Activated CD8-positive, alpha-beta memory T cell treated with anti-CD3 and anti-CD28 coated beads for 48 hours (primary cell): Measurements from ENCODE around the gene STIL.
"Not testable (repeated sequence)": the region's sequence is repeated elsewhere in the genome, so short reads cannot be mapped to it uniquely, and the experiment has no call there.

Experiments
- DNase-seq, 3 experiments: peaks; one replicate each; pipeline ENCODE4 v3.0.0-alpha.2; 2020; ENCODE audit warnings: low read depth in 2 of 3, low spot score in 2 of 3

Gene STIL

DNA sequence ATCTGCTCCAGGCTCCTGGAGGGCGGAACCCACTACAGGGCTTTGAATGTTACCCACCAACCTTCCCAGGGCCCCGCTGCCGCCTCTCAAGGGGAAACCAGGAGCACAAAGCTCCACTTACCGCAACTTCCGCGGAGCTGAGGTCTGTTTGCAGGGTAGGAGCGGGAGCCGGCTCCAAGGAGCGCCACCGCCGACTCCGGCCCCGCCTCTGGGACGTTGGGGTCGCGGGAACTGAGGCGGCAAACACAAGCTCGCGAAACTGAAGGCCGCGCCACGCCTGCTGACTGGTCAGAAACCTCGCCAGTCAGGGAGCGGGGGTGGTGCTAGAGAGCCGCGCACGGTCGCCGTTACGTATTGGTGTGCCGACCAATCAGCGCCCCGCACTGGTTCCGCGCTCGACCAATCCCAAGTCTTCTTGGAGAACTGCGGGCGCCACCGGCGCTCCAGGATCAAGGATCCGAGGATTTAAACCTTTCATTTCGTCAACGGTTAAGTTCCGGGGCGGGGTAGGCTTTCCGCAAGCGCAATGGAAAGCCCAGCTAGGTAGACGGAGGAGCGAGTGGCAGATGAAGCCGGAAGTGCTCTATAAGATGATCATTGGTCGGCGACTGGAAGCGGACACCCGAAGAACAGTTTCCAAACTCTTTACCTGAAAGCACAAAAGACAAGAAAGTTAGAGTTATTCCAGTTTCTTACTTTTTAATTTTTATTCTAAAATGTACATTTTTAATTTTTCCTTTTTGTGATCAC is at the start of gene STIL:
Gene STIL, minus strand, starts transcription at position 233 of the 750 bp plus-strand sequence. CDS start 3,828 bp downstream, outside the sequence.
- peak; percentile 84 to 96 (median 95) for DNase-seq

DNA sequence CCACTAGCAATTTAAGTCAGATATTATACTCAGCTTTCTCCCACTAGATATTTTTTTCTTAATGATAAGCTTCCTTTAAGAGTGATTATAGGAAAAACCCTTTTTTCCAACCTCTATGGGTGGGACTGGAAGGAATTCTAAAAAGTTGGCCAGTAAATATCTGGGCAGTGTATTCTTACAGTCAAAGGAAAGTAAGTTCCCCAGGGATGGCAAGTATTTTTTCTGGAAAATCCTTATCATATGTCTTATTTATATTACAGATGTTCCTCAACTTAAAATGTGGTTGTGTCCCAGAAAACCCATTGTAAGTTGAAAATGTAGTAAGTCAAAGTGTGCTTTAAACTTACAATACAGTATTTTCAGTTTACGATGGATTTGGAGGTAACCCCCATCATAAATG is 48.9 kb upstream of the STIL start:
- DNase-seq, result no peak

DNA sequence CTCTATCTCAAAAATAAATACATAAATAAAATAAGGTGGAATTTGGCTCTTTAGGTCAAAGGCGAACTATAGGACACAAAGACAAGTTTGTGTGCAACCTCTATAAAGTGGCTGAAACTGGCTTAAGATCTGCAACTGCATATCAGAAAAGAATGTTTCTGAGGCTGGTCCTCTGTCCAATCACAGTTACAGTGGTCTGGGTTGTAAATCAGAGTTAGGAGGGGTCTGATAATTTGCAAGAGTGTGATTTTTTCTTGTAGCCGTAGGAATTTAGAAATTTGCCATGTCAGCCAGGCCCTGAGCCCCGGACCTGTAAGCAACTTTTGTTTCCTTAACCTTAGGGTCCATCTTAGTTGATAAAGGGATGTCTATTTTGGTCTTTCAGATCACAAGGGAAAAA is 47.4 kb upstream of the STIL start:
- no peak for DNase-seq

DNA sequence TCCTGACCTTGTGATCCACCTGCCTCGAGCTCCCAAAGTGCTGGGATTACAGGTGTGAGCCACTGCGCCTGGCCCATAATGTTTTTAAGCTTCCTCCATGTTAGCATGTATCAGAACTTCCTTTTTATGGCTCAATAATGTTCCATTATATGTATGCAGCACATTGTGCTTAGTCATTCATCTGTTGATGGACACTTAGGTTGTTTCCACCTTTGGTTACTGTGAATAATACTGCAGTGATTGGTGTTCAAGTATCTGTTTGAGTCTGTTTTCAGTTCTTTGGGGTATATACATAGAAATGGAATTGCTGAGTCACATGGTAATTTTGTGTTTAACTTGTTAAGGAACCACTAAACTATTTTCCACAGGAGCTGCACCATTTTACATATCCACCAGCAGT is 37.4 kb upstream of the STIL start:
- no peak for DNase-seq

GRCh38 chr1:47348246-47348645 is 34.3 kb upstream of the STIL start:
- DNase-seq, result no peak

- DNase-seq, result no peak
Observed at GRCh38 chr1:47347735-47348134, 33.8 kb upstream of the STIL start.

- DNase-seq, result not testable (repeated sequence)
Observed at GRCh38 chr1:47346979-47347378, 33.0 kb upstream of the STIL start.

DNA sequence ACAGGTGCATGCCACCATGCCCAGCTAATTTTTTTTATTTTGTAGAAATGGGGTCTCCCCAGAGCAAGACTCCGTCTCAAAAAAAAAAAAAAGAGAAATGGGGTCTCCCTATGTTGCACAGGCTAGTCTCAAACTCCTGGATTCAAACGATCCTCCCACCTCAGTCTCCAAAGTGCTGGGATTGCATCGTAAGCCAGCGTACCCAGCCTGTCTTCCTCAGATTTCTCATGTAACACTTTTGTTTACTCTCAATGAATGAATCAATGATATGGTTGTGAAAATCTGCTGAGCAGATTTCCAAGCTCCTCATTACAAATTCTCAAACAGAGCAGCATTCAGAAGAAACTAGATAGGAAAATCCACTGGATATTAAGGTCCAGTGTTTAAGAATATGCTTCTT is 26.3 kb upstream of the STIL start:
- no peak for DNase-seq

- DNase-seq, result no peak
Observed at GRCh38 chr1:47338249-47339077, 24.5 kb upstream of the STIL start.

DNA sequence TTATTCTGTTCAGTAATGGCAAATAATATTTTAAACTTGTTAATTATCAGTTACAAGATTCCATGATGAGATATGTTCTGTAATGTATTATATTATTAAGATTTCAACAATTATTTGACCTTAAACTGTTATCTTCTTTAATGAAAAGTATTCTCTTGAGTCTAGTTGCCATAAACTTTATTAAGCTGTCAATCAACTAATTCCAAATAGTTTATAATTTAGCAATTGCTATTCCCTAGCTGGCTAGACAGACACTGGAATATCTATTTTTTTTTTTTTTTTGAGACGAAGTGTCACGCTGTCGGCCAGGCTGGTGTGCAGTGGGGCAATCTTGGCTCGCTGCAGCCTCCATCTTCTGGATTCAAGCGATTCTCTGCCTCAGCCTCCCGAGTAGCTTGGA is 23.4 kb upstream of the STIL start:
- no peak for DNase-seq

DNA sequence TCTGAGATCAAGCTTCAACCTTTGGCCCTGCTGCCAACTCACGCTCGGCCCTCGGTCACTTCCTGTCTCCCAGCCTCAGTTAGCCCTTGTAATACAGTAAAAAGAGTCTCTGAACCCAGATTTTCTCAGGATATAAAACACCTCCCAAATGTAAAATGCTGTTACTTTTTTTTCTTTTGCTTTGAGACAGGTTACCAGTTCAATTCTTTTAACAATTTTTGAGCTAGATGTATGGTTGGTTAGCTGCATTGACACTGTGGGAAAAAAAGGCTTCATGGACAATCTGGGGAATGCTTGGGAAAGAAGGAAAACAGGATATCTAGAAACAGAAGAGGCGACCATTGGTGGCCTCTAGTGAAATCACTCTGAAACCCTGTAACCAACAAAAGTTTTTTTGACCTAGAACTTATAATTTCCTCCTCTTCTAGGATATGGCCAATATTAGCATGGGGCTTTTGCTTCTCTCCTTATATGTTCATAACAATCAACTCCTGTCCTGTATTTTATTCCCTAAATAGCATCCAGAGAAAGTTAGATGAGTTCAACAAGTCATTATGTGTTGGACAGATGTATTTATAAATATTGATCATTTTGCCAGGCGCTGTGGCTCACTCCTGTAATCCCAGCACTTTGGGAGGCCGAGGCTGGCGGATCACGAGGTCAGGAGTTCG is 21.0 kb upstream of the STIL start:
- DNase-seq, result no peak

GRCh38 chr1:47333922-47334764 is 20.2 kb upstream of the STIL start:
- peak; percentile 42 to 59 (median 57) for DNase-seq

- peak; percentile 37 to 61 (median 50) for DNase-seq
Observed at GRCh38 chr1:47333578-47333921, 19.6 kb upstream of the STIL start, which contains the start of gene CMPK1. CMPK1 (plus strand) TSS chr1:47333790; CDS start chr1:47333946, 156 bp downstream.

DNA sequence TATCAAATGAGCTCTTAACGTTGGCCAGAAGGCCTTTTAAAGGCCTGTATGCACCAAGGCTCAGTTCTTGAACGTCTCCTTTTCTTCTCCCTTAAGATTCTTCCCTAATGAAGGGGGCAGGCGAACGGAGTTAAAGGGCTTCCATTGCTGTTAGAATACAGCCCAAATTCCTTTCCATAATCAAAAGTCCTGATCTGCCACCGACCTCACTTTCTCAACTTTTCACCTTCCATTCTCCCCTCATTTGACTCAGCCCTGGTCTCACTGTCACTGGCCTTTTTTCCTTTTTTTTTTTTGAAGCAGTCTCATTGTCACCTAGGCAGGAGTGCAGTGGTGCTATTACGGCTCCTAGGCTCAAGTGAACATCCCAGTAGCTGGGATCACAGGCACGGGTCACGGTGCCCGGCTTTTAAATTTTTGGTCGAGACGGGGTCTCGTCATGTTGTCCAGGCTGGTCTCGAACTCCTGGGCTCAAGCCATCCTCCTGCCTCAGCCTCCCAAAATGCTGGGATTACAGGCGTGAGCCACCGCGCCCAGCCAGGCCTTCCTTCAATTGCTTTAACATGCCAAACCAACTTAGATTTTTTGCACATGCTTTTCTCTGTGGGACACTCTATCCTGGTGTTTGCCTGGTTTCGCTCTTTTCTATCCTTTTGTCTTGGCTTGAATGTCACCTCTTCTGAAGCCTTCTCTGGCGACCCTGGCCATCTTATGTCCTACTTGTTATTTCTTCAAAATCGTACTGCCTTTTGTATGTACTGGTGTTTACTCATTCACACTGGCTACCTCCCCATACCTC is 19.0 kb upstream of the STIL start:
- no peak for DNase-seq

DNA sequence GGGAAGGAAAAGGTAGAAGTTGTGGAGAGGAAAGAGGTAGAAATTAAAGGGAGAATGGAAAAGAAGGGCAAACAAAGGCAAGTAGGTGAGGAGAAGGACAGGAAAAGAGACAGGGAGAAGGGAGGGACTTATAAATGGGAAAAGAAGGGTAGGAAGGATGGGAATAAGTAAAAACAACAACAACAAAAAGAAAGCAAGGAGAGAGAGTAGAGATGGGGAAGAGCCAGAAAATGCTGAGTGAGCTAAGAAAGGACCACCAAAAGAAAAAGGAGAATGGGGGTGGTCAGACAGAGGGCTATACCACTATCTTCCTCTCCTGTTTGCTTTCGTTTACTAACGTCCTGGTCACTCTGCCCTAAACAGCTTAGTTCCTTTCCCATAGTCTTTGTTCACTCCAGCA is 17.9 kb upstream of the STIL start:
- DNase-seq, result no peak

GRCh38 chr1:47330212-47330611 is 16.3 kb upstream of the STIL start:
- DNase-seq, result no peak

DNA sequence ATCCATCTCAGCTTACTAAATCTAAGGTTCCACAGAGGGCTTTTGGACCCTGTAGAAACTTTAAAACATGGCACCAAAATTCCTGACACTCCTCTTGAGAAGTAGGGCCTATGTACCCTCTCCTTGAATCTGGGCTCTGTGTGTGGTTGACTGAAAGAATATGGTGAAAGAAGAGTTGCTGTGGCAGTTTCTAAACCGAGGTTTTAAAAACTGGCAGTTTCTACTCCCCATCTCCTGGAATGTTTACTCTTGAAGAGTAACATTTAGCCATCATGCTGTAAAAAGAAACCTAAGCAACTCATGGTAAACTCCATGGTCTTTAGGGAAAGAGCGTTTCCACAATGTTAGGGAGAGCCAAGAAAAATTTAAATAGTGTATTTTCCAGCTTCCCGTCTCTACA is 15.0 kb upstream of the STIL start:
- no peak for DNase-seq

GRCh38 chr1:47326271-47326670 is 12.3 kb upstream of the STIL start:
- no peak for DNase-seq

DNA sequence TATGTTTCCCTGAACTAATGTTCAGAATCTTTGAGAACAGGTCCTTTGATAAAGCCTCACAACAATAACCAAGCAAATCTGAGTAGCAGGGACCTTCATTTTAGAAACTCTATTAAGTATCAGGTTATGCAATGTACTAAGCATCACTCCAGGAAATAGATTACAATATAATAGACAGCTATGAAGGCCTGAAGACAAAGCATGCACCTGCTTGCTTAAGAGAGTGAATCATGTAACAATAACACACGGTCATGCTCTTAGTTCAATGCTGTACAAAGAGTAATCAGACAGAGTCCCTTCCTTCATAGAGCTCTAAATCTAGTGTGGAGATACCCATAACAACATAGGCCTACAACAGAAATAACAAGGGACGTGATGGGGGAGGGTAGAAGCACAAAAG is 11.6 kb upstream of the STIL start:
- DNase-seq, result no peak

DNA sequence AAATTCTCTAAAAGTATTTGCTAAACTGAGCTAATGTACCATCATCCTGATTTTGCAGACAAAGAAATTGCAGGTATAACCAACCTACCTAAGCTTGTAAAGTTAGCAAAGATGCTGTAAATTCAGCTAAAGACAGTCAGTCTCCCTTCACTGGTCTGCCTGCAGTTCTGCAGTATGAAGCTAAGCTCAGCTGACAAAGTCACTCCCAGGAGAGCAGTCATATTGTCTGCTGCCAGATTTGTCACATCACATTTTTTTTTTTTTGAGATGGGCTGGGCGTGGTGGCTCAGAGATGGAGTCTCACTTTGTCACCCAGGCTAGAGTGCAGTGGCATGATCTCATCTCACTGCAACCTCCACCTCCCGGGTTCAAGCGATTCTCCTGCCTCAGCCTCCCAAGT is 10.7 kb upstream of the STIL start:
- DNase-seq, result no peak
